Subcutaneous adipose tissue (tissue), 4 donors: ENCODE data around the gene PRKG1. TPM values are rescaled to one million over a fixed set of nuclear protein-coding genes. Genes with fewer than 3 reads are reported as not detected.

Experiments
- CTCF ChIP-seq: fragments of 450-650 bp; IDR thresholded peaks from one replicate; pipeline ENCODE4 v1.5.1; 2016; ENCODE audit warnings: low read depth, mild to moderate bottlenecking, control low read depth, antibody characterized with exemption, moderate library complexity
- total RNA-seq, 4 donors: library from RNA; depleted of rRNA; stranded (reverse); fragments of >200 nt; gene quantifications; one replicate each; pipeline ENCODE4 v1.1.0, GENCODE V29; 2016

The PRKG1 gene
- total RNA-seq, 4 donors from 2014 or later, result 7.6 to 17.2 (median 10.7) TPM

- no peak for TF ChIP-seq CTCF
These were observed 167.2 kb downstream of the PRKG1 start for GRCh38 chr10:51241461-51241860.

GRCh38 chr10:51242393-51242792 lies 168.1 kb downstream of the PRKG1 start:
- no peak for TF ChIP-seq CTCF

GRCh38 chr10:51244309-51244708 lies 170.0 kb downstream of the PRKG1 start:
- no peak for TF ChIP-seq CTCF

GRCh38 chr10:51244748-51245490 lies 170.6 kb downstream of the PRKG1 start:
- TF ChIP-seq CTCF, result no peak

GRCh38 chr10:51246156-51246555 lies 171.9 kb downstream of the PRKG1 start:
- no peak for TF ChIP-seq CTCF

GRCh38 chr10:51250278-51250920 lies 176.1 kb downstream of the PRKG1 start:
- no peak for TF ChIP-seq CTCF

- no peak for TF ChIP-seq CTCF
These were observed 176.8 kb downstream of the PRKG1 start for GRCh38 chr10:51251110-51251509.
